ENCODE data around the gene INPP4A. TPM values are rescaled to one million over a fixed set of nuclear protein-coding genes. Genes with fewer than 3 reads are reported as not detected.

The INPP4A gene
- polyA plus RNA-seq, 2 of the 4 experiments (the other 2 are of a cell fraction): 9.4 to 16.0 TPM

DNA sequence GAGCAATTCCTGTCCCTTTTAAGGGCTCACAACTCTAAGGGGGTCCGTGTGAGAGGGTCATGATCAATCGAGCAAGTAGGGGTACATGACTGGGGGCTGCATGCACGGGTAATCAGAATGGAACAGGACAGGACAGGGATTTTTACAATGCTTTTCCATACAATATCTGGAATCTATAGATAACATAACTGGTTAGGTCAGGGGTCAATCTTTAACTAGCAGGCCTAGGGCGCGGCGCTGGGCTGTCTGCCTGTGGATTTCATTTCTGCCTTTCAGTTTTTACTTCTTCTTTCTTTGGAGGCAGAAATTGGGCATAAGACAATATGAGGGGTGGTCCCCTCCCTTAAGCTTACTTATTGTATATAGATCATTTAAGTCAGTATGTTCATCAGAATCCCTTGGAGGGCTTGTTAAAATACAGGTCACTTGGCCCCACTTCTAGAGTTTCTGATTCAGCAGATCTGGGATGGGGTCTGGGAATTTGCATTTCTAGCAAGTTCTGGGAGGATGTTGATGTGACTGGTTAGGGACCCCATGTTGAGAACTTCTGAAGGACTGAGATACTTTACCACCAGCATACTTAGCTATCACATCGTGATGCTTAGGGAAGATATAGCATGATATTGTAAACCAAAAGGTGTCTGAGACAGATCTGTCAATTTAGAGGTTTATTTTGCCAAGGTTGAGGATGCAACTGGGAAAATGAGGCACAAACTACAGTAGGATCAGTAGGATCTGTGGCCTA, 2.8 kb upstream of the INPP4A start:
- H3K4me3 ChIP-seq: no peak overlapping the region
- no peak overlapping the region for H3K4me2 ChIP-seq
- no peaks in the 10 kb centered on the region for H3K9me3 ChIP-seq
- POLR2A ChIA-PET: no interaction called here
- H3K4me1 ChIP-seq: peaks cover 14% of the 10 kb centered on the region
- CTCF ChIA-PET: interaction anchor here (0.8 to 1.4 kb wide), 2 partner anchors 28 to 396 kb away, joined by 4 to 5 read pairs; no protein-coding TSS in a partner anchor
- ATAC-seq: no peak
- WGBS (ENCODE audit: missing lambda C conversion rate): 74% methylated on average over 7 of the region's 7 CpGs
- no peak overlapping the region for H3K27ac ChIP-seq
- DNase-seq (ENCODE audit: low read depth in 1 of 2, low spot score in 1 of 2): no peak
- no peak for FAIRE-seq
- TF ChIP-seq, protein P1, sequence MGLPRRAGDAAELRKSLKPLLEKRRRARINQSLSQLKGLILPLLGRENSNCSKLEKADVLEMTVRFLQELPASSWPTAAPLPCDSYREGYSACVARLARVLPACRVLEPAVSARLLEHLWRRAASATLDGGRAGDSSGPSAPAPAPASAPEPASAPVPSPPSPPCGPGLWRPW (IDR thresholded peaks at IDR 0.05): no peak
- TF ChIP-seq BHLHE40 (IDR thresholded peaks at IDR 0.05; ENCODE audit: low read depth, low read length) (no peak), EHMT2 (IDR thresholded peaks at IDR 0.05; ENCODE audit: low read depth) (no peak), SREBF2 (IDR thresholded peaks at IDR 0.05) (no peak), HEYL (CRISPR knock-in tag; IDR thresholded peaks at IDR 0.05) (no peak), JUN (IDR thresholded peaks at IDR 0.05) (no peak), JUNB (IDR thresholded peaks at IDR 0.05) (no peak), CEBPB (IDR thresholded peaks at IDR 0.05) (no peak)

DNA sequence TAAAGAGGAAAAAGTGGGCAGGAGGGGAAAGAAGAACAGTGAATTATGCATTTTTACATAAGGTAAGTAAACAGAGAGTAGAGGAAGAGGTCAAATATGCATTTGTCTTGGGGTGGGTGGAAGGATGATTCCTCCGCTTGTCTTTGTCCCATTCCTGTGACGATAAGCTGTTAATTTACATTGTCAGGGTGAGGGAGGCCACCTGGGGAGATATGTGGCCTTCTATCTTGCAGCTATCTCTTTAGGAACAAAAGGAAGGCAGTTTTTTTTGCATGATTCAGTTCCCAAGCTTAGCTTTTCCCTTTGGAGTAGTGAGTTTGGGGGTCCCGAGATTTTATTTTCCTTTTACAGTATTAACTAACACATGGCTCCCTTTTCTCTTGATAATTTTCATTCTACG, 2.2 kb upstream of the INPP4A start:
- Histone ChIP-seq H3K9me3 (no peaks in the 10 kb centered on the region), H3K27ac (no peak overlapping the region), H3K4me3 (no peak overlapping the region), H3K4me1 (peaks cover 14% of the 10 kb centered on the region), H3K4me2 (no peak overlapping the region)
- FAIRE-seq: no peak
- no peak for ATAC-seq
- DNase-seq (ENCODE audit: low read depth in 1 of 2, low spot score in 1 of 2): no peak
- WGBS (ENCODE audit: missing lambda C conversion rate): 80% methylated on average over 4 of the region's 4 CpGs
- ChIA-PET POLR2A (no interaction called here), CTCF (interaction anchor here (0.8 kb wide), 1 partner anchor 395 kb away, joined by 5 read pairs; no protein-coding TSS in a partner anchor)
- no peak for TF ChIP-seq EHF (CRISPR knock-in tag; IDR thresholded peaks at IDR 0.05)
- TF ChIP-seq, protein P2, sequence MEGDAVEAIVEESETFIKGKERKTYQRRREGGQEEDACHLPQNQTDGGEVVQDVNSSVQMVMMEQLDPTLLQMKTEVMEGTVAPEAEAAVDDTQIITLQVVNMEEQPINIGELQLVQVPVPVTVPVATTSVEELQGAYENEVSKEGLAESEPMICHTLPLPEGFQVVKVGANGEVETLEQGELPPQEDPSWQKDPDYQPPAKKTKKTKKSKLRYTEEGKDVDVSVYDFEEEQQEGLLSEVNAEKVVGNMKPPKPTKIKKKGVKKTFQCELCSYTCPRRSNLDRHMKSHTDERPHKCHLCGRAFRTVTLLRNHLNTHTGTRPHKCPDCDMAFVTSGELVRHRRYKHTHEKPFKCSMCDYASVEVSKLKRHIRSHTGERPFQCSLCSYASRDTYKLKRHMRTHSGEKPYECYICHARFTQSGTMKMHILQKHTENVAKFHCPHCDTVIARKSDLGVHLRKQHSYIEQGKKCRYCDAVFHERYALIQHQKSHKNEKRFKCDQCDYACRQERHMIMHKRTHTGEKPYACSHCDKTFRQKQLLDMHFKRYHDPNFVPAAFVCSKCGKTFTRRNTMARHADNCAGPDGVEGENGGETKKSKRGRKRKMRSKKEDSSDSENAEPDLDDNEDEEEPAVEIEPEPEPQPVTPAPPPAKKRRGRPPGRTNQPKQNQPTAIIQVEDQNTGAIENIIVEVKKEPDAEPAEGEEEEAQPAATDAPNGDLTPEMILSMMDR (IDR thresholded peaks at IDR 0.05): no peak
- TF ChIP-seq HDAC2 (IDR thresholded peaks at IDR 0.05): no peak
- TF ChIP-seq BHLHE40 (IDR thresholded peaks at IDR 0.05; ENCODE audit: low read depth, low read length): no peak
- no peak for TF ChIP-seq HOXA7 (CRISPR knock-in tag; IDR thresholded peaks at IDR 0.05)
- TF ChIP-seq, protein P1 (IDR thresholded peaks at IDR 0.05): no peak
- TF ChIP-seq RAD21 (conservative IDR thresholded peaks at IDR 0.05 in 1 of 2, IDR thresholded peaks at IDR 0.05 in 1 of 2): no peak
- TF ChIP-seq, protein P3, sequence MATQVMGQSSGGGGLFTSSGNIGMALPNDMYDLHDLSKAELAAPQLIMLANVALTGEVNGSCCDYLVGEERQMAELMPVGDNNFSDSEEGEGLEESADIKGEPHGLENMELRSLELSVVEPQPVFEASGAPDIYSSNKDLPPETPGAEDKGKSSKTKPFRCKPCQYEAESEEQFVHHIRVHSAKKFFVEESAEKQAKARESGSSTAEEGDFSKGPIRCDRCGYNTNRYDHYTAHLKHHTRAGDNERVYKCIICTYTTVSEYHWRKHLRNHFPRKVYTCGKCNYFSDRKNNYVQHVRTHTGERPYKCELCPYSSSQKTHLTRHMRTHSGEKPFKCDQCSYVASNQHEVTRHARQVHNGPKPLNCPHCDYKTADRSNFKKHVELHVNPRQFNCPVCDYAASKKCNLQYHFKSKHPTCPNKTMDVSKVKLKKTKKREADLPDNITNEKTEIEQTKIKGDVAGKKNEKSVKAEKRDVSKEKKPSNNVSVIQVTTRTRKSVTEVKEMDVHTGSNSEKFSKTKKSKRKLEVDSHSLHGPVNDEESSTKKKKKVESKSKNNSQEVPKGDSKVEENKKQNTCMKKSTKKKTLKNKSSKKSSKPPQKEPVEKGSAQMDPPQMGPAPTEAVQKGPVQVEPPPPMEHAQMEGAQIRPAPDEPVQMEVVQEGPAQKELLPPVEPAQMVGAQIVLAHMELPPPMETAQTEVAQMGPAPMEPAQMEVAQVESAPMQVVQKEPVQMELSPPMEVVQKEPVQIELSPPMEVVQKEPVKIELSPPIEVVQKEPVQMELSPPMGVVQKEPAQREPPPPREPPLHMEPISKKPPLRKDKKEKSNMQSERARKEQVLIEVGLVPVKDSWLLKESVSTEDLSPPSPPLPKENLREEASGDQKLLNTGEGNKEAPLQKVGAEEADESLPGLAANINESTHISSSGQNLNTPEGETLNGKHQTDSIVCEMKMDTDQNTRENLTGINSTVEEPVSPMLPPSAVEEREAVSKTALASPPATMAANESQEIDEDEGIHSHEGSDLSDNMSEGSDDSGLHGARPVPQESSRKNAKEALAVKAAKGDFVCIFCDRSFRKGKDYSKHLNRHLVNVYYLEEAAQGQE (IDR thresholded peaks at IDR 0.05): no peak
- TF ChIP-seq HOXB13 (CRISPR knock-in tag; IDR thresholded peaks at IDR 0.05; ENCODE audit: low read depth): no peak
- TF ChIP-seq SMC3 (IDR thresholded peaks at IDR 0.05): no peak
- TF ChIP-seq CEBPB (IDR thresholded peaks at IDR 0.05): no peak
- no peak for TF ChIP-seq MAZ (IDR thresholded peaks at IDR 0.05; ENCODE audit: borderline replicate concordance, low read depth, low read length)
